M059J (cell line): ENCODE results near the gene CRACR2A. TPM values are rescaled to one million over a fixed set of nuclear protein-coding genes. Genes with fewer than 3 reads are reported as not detected.

Source experiments
- DNase-seq: peaks from one replicate; pipeline ENCODE4 v3.0.0-alpha.2; 2012; ENCODE audit warnings: low read depth
- total RNA-seq: library from RNA; depleted of rRNA; stranded (reverse); fragments of >200 nt; shearing (Covaris generic); gene quantifications from 2 replicates; pipeline ENCODE4 v1.2.3, GENCODE V29; 2014

The CRACR2A gene
- total RNA-seq, 1 experiment from 2014 or later = not detected

DNA sequence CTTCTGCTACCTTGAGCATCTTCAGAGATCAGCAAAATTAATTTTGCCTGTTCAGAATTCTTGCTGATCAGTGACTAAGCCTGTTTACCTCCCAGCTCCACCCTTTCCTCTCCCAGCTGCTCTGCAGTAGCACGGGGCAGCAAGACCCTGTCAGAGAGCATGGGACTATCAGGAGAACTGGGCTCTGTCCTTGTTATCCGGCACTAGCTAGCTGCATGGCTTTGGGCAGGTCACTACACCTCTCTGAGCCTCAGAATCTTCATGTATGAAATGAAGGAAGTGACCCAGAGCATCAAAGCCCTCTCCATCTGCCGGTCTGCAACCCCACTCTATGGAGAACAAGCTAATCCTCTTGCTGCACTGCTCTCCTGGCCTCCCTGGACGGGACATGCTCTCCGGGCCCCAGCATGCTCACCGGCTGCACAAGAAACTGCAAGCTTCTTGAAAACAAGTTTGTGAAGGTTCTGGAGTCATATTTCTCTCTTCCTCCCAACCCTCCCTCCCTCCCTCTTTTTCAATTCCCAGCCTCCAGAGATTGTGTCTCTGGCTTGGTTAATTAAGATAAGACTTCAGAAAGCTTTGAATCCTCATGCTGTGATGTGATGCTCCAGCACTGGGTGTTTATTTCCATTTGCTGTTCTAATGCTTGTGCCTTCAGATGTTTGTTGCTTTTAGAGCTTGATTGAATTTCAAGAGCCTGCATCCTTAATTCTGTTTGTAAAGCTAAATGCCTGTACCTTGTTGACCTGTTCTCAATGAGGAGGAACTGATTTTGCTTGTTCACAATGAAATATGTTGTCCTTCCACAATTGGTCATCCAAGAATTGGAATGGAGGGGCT lies 101.1 kb downstream of the CRACR2A start:
- DNase-seq = no peak

DNA sequence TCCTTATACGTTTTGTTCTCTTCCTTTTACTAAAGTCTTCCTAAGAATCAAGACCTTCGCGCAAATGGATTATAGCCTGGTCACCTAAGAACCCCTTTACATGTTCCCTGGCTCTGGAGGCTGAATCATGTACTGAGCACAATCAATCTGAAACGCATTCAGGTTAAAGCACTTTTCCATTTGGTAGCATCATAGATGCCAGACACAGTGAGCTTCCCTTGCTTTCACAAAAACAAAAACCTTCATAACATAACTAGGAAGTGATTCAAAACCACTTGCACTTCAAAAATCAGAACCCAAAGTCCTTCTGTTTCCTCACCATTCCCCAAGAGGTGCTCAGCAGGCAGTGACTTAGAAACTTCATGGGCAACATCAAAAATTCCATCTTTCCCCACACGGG lies 105.4 kb downstream of the CRACR2A start:
- DNase-seq = no peak

DNA sequence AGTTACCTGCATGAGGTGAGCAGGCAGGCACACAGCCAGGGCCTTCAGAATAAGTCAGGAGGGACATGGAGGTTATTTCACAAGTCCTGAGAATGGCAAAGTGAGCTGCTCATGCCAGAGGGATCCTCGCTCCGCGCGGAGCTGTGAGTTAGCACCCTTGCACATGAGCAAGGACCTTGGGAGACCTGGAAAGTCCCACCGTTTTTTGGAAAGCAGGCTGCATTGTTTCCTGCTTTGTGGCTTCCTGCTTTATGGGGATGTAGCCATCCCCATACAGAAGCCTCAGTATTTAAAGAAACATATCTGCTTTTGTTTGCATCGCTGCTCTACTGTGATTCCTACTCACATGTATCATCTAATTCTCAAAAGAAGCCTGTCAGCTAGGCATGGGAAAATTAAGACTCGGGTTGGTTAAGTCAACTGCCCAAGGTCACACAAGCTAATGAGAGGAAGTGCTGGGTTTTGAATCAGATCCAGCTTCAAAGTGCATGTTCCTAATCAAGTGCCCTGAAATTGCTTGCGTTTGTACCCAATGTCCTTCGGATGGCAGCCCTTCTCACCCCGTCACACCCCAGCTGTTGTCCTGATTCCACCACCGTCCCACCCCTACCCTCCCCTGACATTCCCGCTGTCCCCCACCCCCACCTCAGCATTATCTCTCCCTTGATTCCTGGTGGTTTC lies 106.2 kb downstream of the CRACR2A start:
- DNase-seq = no peak

DNA sequence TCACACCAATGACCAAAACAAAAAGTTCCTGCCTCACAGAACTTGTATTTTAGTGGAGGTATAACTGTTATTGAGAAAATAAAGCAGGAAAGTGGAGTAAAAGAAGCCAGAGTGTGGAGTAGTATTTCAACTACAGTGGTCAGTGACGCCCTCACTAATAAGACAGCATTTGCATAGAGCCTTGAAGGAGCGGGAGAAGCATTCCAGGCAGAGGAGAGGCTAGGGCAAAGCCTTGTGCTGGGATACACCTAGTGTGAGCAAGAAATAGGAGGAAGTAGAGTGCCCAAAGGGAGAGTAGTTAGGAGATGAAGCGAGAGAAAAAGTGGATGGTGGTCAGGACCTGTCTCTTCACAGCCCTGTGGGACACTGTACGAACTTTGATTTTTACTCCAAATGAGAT lies 107.8 kb downstream of the CRACR2A start:
- DNase-seq = no peak

DNA sequence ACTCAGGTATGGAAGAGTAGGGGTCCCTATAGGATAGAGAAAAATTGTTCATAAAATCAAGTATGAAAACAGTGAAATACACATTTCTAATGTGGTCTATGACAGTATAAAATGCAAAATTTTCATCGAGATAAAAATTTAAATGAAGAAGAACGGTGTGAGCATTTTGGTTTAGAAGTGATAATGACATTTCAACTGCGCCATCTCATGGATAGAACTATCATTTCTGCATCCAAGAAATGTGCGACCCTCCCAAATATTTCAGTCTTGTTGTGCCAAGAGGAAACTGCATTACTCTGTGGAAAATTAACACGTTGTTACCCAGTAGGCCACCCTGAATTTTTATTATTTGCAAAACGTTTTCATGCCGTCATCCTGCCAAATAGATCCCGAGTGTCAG lies 108.8 kb downstream of the CRACR2A start:
- no peak for DNase-seq

DNA sequence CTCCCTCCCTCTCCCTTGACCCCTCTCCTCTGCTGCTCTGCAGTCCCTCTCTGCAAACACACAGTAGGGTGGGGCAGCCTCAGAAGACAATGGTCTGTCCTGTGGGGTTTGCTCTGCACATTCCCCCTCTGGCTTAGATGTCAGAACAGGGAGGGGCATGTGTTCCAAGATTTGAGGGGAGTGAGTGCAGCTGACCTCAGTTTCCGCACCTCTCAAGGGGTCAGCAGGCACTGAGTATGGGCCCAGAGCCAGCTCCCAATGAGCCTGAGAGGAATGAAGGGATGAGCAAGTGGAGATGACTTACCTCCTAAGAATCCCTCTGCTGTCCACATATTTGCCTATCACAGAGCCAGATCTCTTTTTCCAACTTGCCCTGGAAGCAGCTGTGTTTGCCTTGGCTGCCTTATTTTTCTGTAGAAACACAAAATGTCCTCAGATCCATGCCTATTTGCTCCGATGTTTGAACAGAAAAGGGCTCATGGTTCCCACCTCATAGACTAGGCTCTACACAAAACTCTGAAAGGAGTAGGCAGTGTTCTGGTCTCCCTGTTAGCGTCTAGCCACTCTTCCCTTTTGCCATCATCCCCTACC lies 111.4 kb downstream of the CRACR2A start:
- DNase-seq = peak; percentile 42

DNA sequence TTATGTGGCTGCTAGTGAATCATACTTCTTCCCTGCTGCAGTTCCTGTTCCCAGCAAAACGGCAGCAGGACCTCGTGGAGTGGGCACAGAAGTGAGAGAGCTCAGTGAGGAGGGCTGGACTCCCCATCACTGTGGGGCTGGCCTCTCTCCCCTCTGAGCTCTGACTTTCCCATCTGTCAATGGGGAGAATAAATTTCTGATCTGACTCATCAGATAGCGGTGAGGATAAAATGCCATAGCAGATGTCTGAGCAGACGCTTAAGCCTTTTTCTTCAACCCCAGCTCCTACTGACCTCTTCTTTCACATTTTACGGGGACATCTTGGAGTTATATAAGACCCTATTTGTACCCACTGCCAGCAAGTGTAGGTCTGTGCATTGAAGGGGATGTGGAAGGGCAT lies 116.6 kb downstream of the CRACR2A start:
- no peak for DNase-seq

DNA sequence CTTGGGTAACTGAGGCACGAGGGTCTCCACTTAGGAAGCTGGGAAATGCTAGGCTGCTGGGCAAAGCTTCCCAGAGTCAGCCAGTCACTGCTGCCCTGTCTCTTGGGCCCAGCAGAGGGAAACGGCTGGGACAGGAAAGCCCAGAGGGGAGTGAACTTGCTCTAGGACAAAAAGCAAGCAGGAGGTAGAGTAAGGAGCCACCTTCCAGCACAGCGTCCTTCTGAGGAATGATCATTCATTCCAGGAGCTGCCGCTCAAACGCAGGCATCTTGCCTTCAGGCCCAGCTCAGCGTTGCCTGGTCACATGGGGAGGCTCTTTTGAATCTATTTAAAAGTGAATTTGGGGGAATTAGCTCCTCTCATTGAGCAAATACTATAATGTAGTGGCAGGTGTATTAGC lies 118.6 kb downstream of the CRACR2A start:
- no peak for DNase-seq

DNA sequence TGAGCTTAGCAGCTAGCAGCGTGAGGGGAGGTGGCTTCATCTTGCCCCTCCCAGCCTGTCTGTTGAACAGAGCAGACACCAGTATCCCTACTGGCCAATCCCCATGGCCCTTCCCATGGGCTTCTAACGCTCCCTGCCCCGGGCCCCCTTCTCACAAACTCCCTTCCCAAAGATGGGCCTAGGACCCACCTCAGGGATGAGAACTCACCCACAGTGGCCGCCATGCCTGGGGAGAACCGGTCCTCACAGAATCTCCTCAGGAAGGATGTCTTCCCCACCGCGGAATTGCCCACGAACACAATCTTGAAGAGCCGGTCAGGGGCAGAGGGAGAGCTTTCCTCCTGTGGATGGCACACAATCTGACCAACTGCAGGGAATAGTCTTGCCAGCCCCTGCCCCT lies 119.5 kb downstream of the CRACR2A start:
- DNase-seq = no peak

DNA sequence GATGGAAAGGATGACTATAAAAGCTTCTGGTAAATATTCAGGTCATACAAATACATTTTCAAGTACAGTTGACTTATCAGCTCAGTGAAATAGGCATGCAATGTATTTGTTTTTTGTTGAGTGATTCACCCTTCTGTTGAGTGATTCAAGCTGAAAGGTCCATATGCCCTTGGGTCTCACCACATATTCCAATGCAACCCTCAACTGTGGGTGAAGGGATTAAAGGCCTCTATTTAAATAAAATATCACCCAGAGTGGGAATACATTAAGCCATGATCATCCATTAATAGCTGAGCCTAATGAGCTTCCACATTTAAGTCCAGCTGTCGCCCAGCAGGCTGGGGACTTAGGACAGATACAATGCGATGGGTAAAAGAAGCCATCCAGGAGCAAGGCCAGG lies 120.2 kb downstream of the CRACR2A start:
- DNase-seq = no peak

DNA sequence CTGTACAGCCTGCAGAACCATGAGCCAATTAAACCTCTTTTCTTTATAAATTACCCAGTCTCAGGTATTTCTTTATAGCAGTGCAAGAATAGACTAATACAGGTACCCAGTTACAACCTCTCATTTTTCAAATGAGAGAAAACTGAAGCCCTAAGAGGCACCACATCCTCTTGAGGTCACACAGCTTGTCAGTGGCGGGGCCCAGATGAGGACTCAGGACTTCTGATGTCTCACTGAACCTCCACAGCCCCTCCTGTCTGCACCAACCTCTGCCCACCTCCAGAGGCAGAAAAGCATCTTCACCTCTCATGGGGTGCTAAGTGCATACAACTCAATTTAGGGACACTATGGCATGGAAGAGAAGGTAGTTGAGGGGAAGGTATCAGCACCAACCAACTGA lies 120.7 kb downstream of the CRACR2A start:
- no peak for DNase-seq

DNA sequence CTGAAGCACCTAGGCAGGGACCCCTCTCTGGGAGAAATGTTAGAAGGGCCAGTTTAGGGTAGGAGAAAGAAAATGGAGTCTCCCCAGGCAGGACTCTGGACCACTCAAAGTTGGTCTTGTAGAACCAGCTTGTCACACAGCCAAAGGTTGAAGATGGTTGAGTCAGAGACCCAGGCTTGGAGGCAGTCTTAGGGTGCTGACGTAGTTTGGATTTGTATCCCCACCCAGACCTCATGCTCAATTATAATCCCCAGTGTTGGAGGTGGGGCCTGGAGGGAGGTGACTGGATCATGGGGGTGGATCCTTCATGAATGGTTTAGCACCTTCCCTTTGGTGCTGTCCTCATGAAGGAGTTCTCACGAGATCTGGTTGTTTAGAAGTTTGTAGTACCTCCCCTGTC lies 121.2 kb downstream of the CRACR2A start:
- no peak for DNase-seq

DNA sequence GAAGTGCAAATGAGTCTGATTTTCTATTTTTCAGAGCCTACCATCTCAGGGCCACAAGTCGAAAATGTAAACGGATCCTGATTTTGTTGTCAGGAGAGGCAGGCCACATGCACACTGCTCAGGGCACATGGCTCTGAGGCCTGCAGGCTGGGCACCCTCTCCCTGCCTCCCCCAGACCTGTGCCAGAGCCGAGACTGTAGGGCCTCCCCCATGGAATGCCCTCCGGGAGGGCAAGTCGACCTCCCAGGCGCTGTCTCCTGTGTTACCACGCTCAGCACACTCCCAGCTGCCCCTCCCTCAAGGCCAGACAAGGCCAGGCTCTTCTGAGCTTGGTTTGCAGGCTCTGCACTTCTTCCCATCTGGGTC lies 121.7 kb downstream of the CRACR2A start:
- DNase-seq = no peak

DNA sequence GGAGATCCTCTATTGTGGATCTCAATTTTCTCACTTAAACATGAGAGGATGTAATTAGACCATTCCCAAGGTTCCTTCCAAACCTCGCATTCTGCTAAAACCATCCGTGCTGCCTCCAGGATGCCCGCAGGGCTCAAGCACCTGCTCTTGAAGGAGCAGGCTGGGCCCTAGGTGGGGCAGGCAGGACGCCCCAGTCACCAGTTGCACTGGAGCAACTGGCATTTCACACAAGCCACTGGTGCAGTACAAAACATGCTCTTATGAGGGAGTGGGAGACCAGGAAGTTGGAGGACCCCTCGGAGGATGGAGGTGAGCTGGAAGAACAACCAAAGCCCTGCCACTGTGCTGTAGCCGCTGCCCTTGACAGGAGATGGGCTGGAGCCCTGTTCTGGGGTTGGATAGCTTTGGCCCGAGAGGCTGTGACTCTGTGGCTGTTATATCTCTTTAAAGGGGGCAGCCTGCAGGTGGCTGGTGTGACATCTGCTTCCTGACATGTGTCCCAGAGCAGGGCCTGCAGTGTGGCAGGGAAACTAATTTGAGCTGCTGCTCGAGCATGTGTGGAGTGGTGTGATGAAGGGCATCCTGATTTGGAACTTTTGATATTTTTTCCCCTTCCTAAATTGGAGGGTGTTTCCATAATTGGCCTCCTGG lies 122.2 kb downstream of the CRACR2A start:
- no peak for DNase-seq

DNA sequence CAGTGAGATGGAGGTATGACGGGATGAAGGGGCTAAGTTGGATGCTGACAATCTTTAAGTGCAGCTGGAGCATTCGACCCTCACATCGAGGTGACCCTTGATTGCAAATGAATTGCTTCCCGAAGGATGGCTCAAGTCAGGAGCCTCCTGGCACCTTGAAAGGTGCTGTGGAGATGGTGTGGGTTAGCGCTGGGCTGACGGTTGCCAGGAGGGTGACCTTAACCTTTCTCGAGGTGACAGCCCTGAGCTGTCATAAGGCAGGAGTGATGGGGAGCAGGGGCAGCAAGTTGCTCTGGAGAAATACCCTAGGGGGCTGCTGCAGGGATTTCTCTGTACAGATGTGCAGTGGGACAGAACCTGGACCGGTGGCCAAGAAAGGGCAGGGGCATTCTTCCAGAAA lies 122.8 kb downstream of the CRACR2A start:
- no peak for DNase-seq

DNA sequence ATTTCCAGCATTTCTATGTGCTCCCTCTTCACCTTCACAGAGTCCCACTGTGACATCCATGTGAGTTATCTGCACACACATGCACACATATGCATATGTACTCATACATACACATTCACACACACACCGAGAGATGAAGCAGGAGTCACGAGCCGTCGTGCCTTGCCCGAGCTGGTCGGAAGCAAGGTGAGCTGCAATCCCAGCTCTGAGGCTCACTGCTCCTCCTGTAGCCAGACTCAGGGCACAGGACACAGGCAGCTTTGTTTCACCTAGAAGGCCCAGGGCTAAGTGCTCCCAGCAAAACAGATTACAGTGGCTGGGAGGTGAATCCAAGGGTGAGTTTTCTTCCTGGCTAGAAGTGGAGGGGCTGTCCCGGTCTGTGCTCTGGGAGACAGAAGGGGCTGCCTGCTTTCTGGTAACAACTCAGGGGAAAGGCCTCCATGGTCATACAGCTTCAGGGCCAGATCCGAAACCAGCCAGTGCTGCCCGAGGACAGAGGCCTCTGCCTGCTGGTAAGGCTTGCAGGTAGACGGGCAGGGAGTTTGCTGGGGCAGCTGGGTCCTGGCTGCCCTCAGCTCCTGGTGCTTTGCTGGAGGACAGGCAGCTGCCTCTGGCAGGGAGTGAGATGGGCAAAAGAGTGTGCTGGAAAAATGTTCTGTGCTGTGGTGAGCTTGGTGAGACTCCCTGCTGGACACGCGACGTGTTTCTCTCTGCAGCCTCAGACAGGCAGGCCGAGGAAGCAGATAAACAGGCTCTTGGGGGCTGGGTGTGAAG lies 123.7 kb downstream of the CRACR2A start:
- DNase-seq = no peak

DNA sequence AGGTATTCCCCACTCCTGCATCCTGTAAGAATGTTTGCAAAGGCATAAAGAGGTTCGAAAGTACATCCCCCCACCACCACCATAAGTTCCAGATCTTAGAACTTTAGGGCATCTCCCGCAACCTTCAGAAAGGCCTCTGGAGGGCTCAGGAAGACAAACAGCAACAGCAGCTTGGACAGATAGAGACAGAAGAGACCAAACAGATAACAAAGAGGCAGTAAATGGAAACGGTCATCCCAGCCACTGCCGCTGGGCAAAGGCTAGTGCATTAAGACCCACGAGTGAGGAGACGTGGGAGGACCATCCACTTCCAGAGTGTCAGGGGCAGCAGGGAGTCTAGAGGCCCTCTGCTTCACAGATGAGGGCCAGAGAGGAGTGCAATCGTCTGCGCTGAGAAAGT lies 124.3 kb downstream of the CRACR2A start:
- DNase-seq = no peak

DNA sequence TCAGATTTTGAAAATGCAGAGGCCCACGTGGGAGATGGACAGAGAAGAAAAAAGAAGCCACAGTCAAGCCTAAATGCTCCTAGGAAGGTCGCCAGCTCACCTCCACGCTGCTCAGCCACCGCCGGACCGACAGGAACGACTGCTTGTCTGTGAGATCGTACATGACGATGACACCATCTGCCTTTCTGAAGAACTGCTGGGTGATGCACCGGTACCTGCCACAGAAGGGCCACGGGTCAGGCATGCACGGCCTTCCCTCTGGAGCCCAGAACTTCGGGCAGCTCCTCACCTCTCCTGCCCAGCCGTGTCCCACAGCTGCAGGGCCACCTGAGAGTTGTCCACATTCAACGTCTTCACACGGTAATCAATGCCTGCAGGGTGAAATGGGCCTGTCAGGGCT lies 125.6 kb downstream of the CRACR2A start:
- DNase-seq = no peak

DNA sequence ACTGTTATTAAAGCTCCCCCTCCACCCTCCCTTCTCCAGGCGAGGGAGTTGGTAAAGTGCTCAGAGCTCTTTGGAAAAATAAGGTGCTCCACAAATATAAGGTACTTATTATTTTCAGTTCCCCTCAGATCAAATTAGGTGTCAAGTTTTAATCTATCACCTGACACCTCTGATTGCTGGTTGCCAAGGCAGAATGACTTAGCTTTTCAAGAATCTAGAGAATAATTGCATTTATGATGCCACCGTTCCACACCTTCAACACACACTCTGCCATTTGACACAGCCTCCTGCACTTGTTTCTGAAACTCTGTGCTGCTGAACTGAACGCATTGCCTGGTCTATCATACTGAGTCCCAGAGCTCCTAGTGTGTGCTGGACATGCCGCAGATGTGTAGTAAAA lies 128.6 kb downstream of the CRACR2A start:
- DNase-seq = no peak

DNA sequence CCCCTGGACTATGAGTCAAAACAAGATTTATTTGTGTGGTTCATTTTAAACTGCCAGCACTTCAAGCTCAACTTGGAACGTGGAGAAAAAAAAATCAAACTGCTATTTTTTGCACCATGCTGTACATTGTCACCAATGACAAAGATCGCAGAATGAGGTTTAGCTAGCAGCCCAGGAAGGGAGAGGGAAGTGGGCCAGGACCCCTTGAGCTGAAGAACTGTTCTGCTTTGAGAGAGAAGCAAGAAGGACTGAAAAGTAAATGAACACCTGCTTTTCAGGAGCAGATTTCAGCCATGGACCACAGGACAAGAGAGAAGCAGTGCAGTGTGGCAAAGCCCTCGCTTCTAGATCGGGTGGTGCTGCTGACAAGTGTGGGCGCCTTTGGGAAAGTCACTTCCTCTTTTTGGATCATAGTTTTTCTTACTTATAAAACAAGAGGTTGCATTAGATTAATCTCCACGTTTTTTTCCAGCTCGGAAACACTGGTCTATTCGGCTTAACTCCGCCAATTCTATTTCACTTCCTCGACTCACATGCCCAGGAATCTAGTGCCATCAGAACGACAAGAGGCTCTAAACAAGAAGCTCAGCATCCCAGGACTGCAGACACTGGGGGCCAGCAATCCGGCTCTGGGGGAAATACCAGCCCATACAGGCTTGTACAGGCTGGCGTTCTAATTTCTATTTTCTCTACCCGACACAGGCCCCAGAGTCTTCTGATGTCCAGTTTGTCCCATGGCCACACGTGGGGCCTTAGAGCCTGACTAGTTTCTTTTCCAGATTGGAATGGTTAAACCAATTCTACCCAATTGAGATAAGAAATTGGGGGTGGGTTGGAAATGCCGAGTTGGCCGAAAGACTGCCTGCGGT lies 129.9 kb downstream of the CRACR2A start:
- no peak for DNase-seq
